K562 (cell line): ENCODE data around the gene ARHGAP18. TPM values are rescaled to one million over a fixed set of nuclear protein-coding genes. Genes with fewer than 3 reads are reported as not detected.

ENCODE experiments used
- ATAC-seq: fragments of 200-7000 bp; cut with Tn5 transposase; 3 replicates; pipeline ENCODE4 v1.9.1; 2020; ENCODE audit warnings: moderate library complexity
- BruUV-seq: library from RNA; stranded (reverse); fragments of 400-500 nt; replicated peaks from 2 replicates; lab custom pipeline; 2021; lab: Mats Ljungman, UMichigan
- CTCF ChIA-PET: fragments of 300-600 bp; formaldehyde crosslinking; extraction: SDS; loops from one replicate; lab custom pipeline; 2021; ENCODE audit warnings: low intra/inter-chr PET ratio; lab: Yijun Ruan, JAX
- POLR2A ChIA-PET: fragments of 300-600, 350-650 bp; sonication (Branson Sonifier 250); formaldehyde crosslinking; extraction: SDS; loops from one replicate; lab custom pipeline; 2021; ENCODE audit warnings: antibody characterized with exemption, inconsistent platforms; lab: Yijun Ruan, JAX
- DNase-seq, 4 experiments: peaks; one replicate each; pipeline versions ENCODE4 v3.0.0 to v3.0.0-alpha.2; 2011 to 2018; ENCODE audit warnings: low spot score in 3 of 4, mixed read lengths in 3 of 4; ENCODE audit errors: extremely low read depth in 1 of 4
- FAIRE-seq: peaks from 2 replicates; lab custom pipeline; 2011; peaks lifted over from hg19 to GRCh38; lab: Jason Lieb, UNC
- H2AFZ ChIP-seq: 2 replicates; pipeline ENCODE4 v1.6.0; 2011; ENCODE audit warnings: low read depth, low read length, control low read depth, inconsistent platforms
- H3K27ac ChIP-seq: fragments of 200-600 bp; 3 replicates; pipeline ENCODE4 v1.8.0; 2011; ENCODE audit warnings: low read depth, mild to moderate bottlenecking, control low read depth, inconsistent platforms, low read length, moderate library complexity, mixed read lengths; ENCODE audit errors: extremely low read depth
- H3K27me3 ChIP-seq, 2 experiments: fragments of 300-600 bp in 1 of 2; 2 replicates in 1 of 2; 3 replicates in 1 of 2; pipeline versions ENCODE4 v1.6.0 to v1.8.0; 2011; ENCODE audit warnings: inconsistent platforms in 2 of 2, low read length in 2 of 2, mild to moderate bottlenecking in 1 of 2, mixed read lengths in 1 of 2, moderate library complexity in 1 of 2; ENCODE audit not compliant: control insufficient read depth in 2 of 2, insufficient read depth in 2 of 2
- H3K36me3 ChIP-seq: fragments of 300-600 bp; 3 replicates; pipeline ENCODE4 v1.8.0; 2011; ENCODE audit warnings: mild to moderate bottlenecking, low read length, inconsistent platforms; ENCODE audit not compliant: control insufficient read depth, insufficient read depth
- H3K4me1 ChIP-seq, 2 experiments: fragments of 200-600 bp in 1 of 2; replicated peaks in 1 of 2; 2 replicates in 1 of 2; 3 replicates in 1 of 2; pipeline versions ENCODE4 v1.5.1 to v1.8.0; 2011; ENCODE audit warnings: inconsistent platforms in 2 of 2, low read length in 2 of 2, mild to moderate bottlenecking in 1 of 2, mixed read lengths in 1 of 2, moderate library complexity in 1 of 2; ENCODE audit not compliant: control insufficient read depth in 2 of 2, insufficient read depth in 2 of 2
- H3K4me2 ChIP-seq: 2 replicates; pipeline ENCODE4 v1.6.1; 2011; ENCODE audit warnings: low read length, control low read depth, inconsistent platforms, mixed read lengths; ENCODE audit not compliant: insufficient read depth
- H3K4me3 ChIP-seq: fragments of 200-600 bp; sonication (generic), shearing (Covaris generic); 2 replicates; pipeline ENCODE4 v1.5.1; 2016; ENCODE audit warnings: control low read depth, inconsistent platforms
- H3K79me2 ChIP-seq: fragments of 200-600 bp; 3 replicates; pipeline ENCODE4 v1.8.0; 2011; ENCODE audit warnings: low read length, inconsistent platforms; ENCODE audit not compliant: control insufficient read depth, insufficient read depth
- H3K9ac ChIP-seq, 2 experiments: 2 replicates each; pipeline versions ENCODE4 v1.6.0 to v1.6.1; 2011; ENCODE audit warnings: low read depth in 2 of 2, low read length in 2 of 2, control low read depth in 1 of 2, inconsistent platforms in 1 of 2, mild to moderate bottlenecking in 1 of 2, mixed read lengths in 1 of 2; ENCODE audit not compliant: insufficient read depth in 1 of 2
- H3K9me1 ChIP-seq: one replicate; pipeline ENCODE4 v1.6.0; 2011; ENCODE audit warnings: inconsistent platforms, mild to moderate bottlenecking, low read length, moderate library complexity; ENCODE audit not compliant: control insufficient read depth, insufficient read depth
- H3K9me3 ChIP-seq: replicated peaks from 2 replicates; pipeline ENCODE4 v1.5.1; 2011; ENCODE audit warnings: low read depth, low read length, inconsistent platforms; ENCODE audit not compliant: control insufficient read depth, insufficient read depth
- H4K20me1 ChIP-seq: replicated peaks from 2 replicates; pipeline ENCODE4 v1.6.1; 2011; ENCODE audit warnings: low read length, inconsistent platforms, mixed read lengths; ENCODE audit not compliant: control insufficient read depth, insufficient read depth
- ARID4B ChIP-seq: sonication (generic); formaldehyde crosslinking; IDR thresholded peaks from 2 replicates; pipeline ENCODE4 v1.8.0; 2022; ENCODE audit warnings: mild to moderate bottlenecking, missing genetic modification reagents
- CSDE1 ChIP-seq, 2 experiments: fragments of 450-650 bp; IDR thresholded peaks; 2 replicates each; pipeline ENCODE4 v1.6.1; 2016; ENCODE audit warnings: mild to moderate bottlenecking in 1 of 2
- HMGN3 ChIP-seq: IDR thresholded peaks from 2 replicates; pipeline ENCODE4 v1.6.1; 2011; ENCODE audit warnings: borderline replicate concordance, low read depth, mild to moderate bottlenecking, mixed read lengths, low read length; ENCODE audit not compliant: insufficient read length; ENCODE audit errors: extremely low read depth
- SIN3B ChIP-seq: fragments of 450-650 bp; IDR thresholded peaks from 2 replicates; pipeline ENCODE4 v1.6.1; 2017; ENCODE audit warnings: low read depth, mild to moderate bottlenecking, moderate library complexity
- U2AF2 ChIP-seq: fragments of 200-400 bp; formaldehyde crosslinking; optimal IDR thresholded peaks from 2 replicates; pipeline ENCODE3; 2017; ENCODE audit warnings: low read depth, mild to moderate bottlenecking, low read length
- WGBS: fragments of 100-300 bp; shearing (Covaris generic); methylation state at CpG from one replicate; pipeline ENCODE4 v1.1.6; 2016; ENCODE audit warnings: low coverage, mixed read lengths; ENCODE audit not compliant: insufficient coverage; ENCODE audit errors: missing lambda C conversion rate; 5-methylcytosine and 5-hydroxymethylcytosine counted together
- in situ Hi-C: fragments of 300-500 bp; cut with MboI; formaldehyde crosslinking; loops from 4 replicates; pipeline ENCODE4 v1.15.0; 2018; ENCODE audit warnings: inconsistent platforms, mixed read lengths
- intact Hi-C: fragments of 100-400 bp; cut with micrococcal nuclease; formaldehyde crosslinking; loops from 2 replicates; pipeline ENCODE4 v1.14.2; 2022
- polyA plus RNA-seq, 8 experiments: library from polyadenylated mRNA; depleted of rRNA in 4 of 8; stranded (reverse) in 5 of 8; unstranded in 3 of 8; fragments of >200 nt; fragmentation: Nextera tagmentation in 2 of 8; fragmentation: Illumina TruSeq in 1 of 8; extraction: Ambion mirVana in 2 of 8; extraction: Trizol in 1 of 8; gene quantifications; 2 replicates each; pipeline versions ENCODE4 v1.2.1 to v1.2.3, GENCODE V29; 2011 to 2014; ENCODE audit warnings: inconsistent platforms in 1 of 8, missing spikeins in 1 of 8
- total RNA-seq, 7 experiments: library from RNA; depleted of rRNA in 6 of 7; stranded (reverse); fragments of >200 nt in 6 of 7; fragmentation: Illumina TruSeq in 2 of 7; extraction: Trizol in 2 of 7; gene quantifications; 2 replicates each; pipeline versions ENCODE4 v1.2.1 to v1.2.3, GENCODE V29; 2011 to 2021; ENCODE audit warnings: low replicate concordance in 1 of 7
- TF ChIP-seq, protein P1 (sequence below): sonication (generic); formaldehyde crosslinking; IDR thresholded peaks from 2 replicates; pipeline ENCODE4 v1.8.0; 2022; ENCODE audit warnings: missing genetic modification reagents, mild to moderate bottlenecking, borderline replicate concordance

Gene ARHGAP18
- total and polyA plus RNA-seq, 9 of the 15 experiments (the other 6 are each of a cell fraction or from before 2014, with no cell fraction given), result 13.3 to 29.7 (median 21.1) TPM

DNA sequence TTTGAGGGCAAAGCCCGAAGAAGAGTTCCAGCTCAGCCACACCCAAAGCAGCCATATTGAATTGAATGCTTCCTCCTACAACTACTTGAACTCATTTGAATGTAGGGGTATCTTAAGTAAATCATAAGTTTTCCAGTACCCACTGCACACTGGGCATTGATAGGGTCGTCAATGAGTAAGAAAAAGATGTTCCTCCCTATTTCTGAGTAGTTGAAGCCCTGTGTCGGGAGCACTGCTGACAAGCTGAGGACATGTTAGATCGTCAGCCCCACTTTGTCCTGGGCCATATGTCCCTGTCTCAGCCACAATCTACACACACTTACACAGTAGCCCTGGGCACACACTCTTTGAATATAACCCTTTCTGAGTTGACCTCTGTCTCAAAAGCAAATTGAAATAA, 105.7 kb downstream of the ARHGAP18 start:
- Histone ChIP-seq H3K4me2 (no peak overlapping the region), H3K36me3 (peaks cover 33% of the 10 kb centered on the region; the same call in 2 of the 3 replicates), H2AFZ (no peak overlapping the region), H3K27me3 (no peaks in the 10 kb centered on the region), H3K9me3 (no peaks in the 10 kb centered on the region), H3K4me1 (no peaks in the 10 kb centered on the region), H3K4me3 (no peak overlapping the region), H4K20me1 (no peaks in the 10 kb centered on the region), H3K79me2 (no peaks in the 10 kb centered on the region), H3K9ac (no peak overlapping the region), H3K9me1 (no peaks in the 10 kb centered on the region), H3K27ac (no peak overlapping the region)
- BruUV-seq, result no TSS peak
- intact Hi-C loops (no loop called here), in situ Hi-C loops (no loop called here)
- WGBS, result 72% methylated on average over 4 of the region's 4 CpGs
- TF ChIP-seq, protein P1, sequence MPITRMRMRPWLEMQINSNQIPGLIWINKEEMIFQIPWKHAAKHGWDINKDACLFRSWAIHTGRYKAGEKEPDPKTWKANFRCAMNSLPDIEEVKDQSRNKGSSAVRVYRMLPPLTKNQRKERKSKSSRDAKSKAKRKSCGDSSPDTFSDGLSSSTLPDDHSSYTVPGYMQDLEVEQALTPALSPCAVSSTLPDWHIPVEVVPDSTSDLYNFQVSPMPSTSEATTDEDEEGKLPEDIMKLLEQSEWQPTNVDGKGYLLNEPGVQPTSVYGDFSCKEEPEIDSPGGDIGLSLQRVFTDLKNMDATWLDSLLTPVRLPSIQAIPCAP (CRISPR knock-in tag), result no peak
- TF ChIP-seq U2AF2 (no peak), CSDE1 (IDR thresholded peaks at IDR 0.05) (no peak), SIN3B (no peak), HMGN3 (no peak), ARID4B (CRISPR knock-in tag) (no peak)
- no peak for ATAC-seq
- no peak for DNase-seq
- POLR2A ChIA-PET, result interaction anchor here (0.7 kb wide), 1 partner anchor 41 kb away, joined by 3 read pairs; no protein-coding TSS in a partner anchor
- FAIRE-seq, result no peak
- CTCF ChIA-PET, result no interaction called here
